Spleen (tissue), 11 donors: ENCODE data around the gene PKIG. TPM values are rescaled to one million over a fixed set of nuclear protein-coding genes. Genes with fewer than 3 reads are reported as not detected.

ENCODE experiments used
- DNase-seq: peaks from one replicate; pipeline ENCODE4 v3.0.0-alpha.2; 2020
- H3K27ac ChIP-seq, 8 donors: fragments of 200-600 bp; sonication (generic) in 7 of 8; 1 replicate in 4 of 8; 2 replicates in 4 of 8; pipeline versions ENCODE4 v1.5.0 to v1.8.0; 2016 to 2021; ENCODE audit warnings: inconsistent platforms in 4 of 8, mild to moderate bottlenecking in 4 of 8, moderate library complexity in 1 of 8
- H3K27me3 ChIP-seq, 7 donors: fragments of 200-600 bp; sonication (generic) in 6 of 7; replicated peaks in 1 of 7; 1 replicate in 4 of 7; 2 replicates in 3 of 7; pipeline versions ENCODE4 v1.5.0 to v1.8.0; 2016 to 2021; ENCODE audit warnings: inconsistent platforms in 3 of 7, mild to moderate bottlenecking in 1 of 7
- H3K36me3 ChIP-seq, 6 donors: fragments of 200-600 bp; sonication (generic) in 5 of 6; 1 replicate in 4 of 6; 2 replicates in 2 of 6; pipeline versions ENCODE4 v1.5.0 to v1.8.0; 2016 to 2021; ENCODE audit warnings: inconsistent platforms in 2 of 6
- H3K4me1 ChIP-seq, 6 donors: fragments of 200-600 bp; sonication (generic) in 5 of 6; 1 replicate in 3 of 6; 2 replicates in 3 of 6; pipeline versions ENCODE4 v1.5.0 to v1.8.0; 2016 to 2021; ENCODE audit warnings: inconsistent platforms in 3 of 6
- H3K4me3 ChIP-seq, 8 donors: fragments of 200-600 bp; sonication (generic) in 7 of 8; 1 replicate in 4 of 8; 2 replicates in 4 of 8; pipeline versions ENCODE4 v1.5.0 to v1.8.0; 2016 to 2021; ENCODE audit warnings: inconsistent platforms in 4 of 8, mild to moderate bottlenecking in 4 of 8, moderate library complexity in 2 of 8
- H3K9me3 ChIP-seq, 8 donors: fragments of 200-600 bp; sonication (generic) in 7 of 8; 1 replicate in 4 of 8; 2 replicates in 4 of 8; pipeline versions ENCODE4 v1.5.0 to v1.8.0; 2016 to 2021; ENCODE audit warnings: inconsistent platforms in 4 of 8
- CTCF ChIP-seq, 11 experiments: fragments of 200-600 bp in 7 of 11; fragments of 450-650 bp in 4 of 11; sonication (generic) in 4 of 11; IDR thresholded peaks in 8 of 11; conservative IDR thresholded peaks in 3 of 11; 1 replicate in 7 of 11; 2 replicates in 4 of 11; pipeline versions ENCODE4 v1.4.0 to v1.8.0; 2016 to 2021; ENCODE audit warnings: antibody characterized with exemption in 11 of 11, inconsistent platforms in 4 of 11, mild to moderate bottlenecking in 1 of 11
- POLR2A ChIP-seq, 3 donors: fragments of 450-650 bp; IDR thresholded peaks; one replicate each; pipeline ENCODE4 v1.5.1; 2017; ENCODE audit warnings: antibody characterized with exemption in 3 of 3, mild to moderate bottlenecking in 1 of 3
- POLR2AphosphoS5 ChIP-seq, 3 donors: sonication (generic); formaldehyde crosslinking; IDR thresholded peaks; one replicate each; pipeline ENCODE4 v1.5.1; 2017; ENCODE audit warnings: antibody characterized with exemption in 3 of 3
- WGBS, 5 donors: extraction: QIAGEN DNeasy Blood & Tissue Kit in 3 of 5; methylation state at CpG; one replicate each; pipeline versions ENCODE4 v1.1.5 to v1.1.7; 2013 to 2018; 5-methylcytosine and 5-hydroxymethylcytosine counted together
- intact Hi-C: fragments of 100-400 bp; cut with DNase I; formaldehyde crosslinking; loops from one replicate; pipeline ENCODE4 v1.15.0; 2023; ENCODE audit warnings: low total_unique reads
- polyA plus RNA-seq, 3 donors: library from polyadenylated mRNA; stranded (reverse); fragments of 200-250 nt; gene quantifications; one replicate each; pipeline ENCODE4 v1.2.1, GENCODE V29; 2013
- total RNA-seq, 7 donors: library from RNA; depleted of rRNA in 3 of 7; stranded (reverse); fragments of >200 nt in 3 of 7; fragmentation: NEBNext Ultra II Directional in 4 of 7; extraction: Animal tissue kit (Norgen Biotek cat#: 25700) in 4 of 7; gene quantifications; one replicate each; pipeline versions ENCODE4 v1.1.0 to v1.2.1, GENCODE V29; 2016 to 2021
- donor health status: healthy with polysubstance abuse.
- donor health status: DM: no; HTN: no; CAD: no; lungs with moderate emphysema.
- donor health status: DM: no; HTN: no; CAD: no.
- donor health status: Bipolar disorder and iron deficiency.
- donor health status: healthy.
- donor health status: DM: no; HTN: no; CAD: no.
- donor health status: DM: yes; HTN: yes; CAD: no.

Gene PKIG
- total and polyA plus RNA-seq, 10 donors: 37.5 to 82.6 (median 56.1) TPM

- peak; percentile 15 to 64 (median 52) for TF ChIP-seq CTCF (IDR thresholded peaks at IDR 0.05 in 8 of 11, conservative IDR thresholded peaks at IDR 0.05 in 3 of 11)
- no peak for TF ChIP-seq POLR2A (IDR thresholded peaks at IDR 0.05)
- no peak for DNase-seq
- H3K27ac ChIP-seq: peak overlapping the region in 7 of 8 donors; percentile 3 to 75 (median 68)
- whole genome bisulfite sequencing, 5 donors: 8 to 17% (median 11%) methylated on average over 3 of the region's 3 CpGs
- H3K27me3 ChIP-seq: no peaks in the 10 kb centered on the region
- peak overlapping the region in 1 of 8 donors; percentile 6 for H3K4me3 ChIP-seq
- H3K4me1 ChIP-seq: peaks cover 11 to 69% (median 40%) of the 10 kb centered on the region in 6 donors
- no peaks in the 10 kb centered on the region for H3K36me3 ChIP-seq
- H3K9me3 ChIP-seq: no peaks in the 10 kb centered on the region
- intact Hi-C loops: no loop called here
Observed at GRCh38 chr20:44576297-44576696, 6.1 kb upstream of the PKIG start.

GRCh38 chr20:44579313-44580081 lies 2.9 kb upstream of the PKIG start:
- DNase-seq: no peak
- Histone ChIP-seq H3K4me3 (no peak overlapping the region), H3K36me3 (no peaks in the 10 kb centered on the region), H3K4me1 (peaks cover 21 to 87% (median 58%) of the 10 kb centered on the region in 6 donors), H3K27ac (peak overlapping the region in 6 of 8 donors; percentile 11 to 91 (median 86)), H3K9me3 (no peaks in the 10 kb centered on the region), H3K27me3 (no peaks in the 10 kb centered on the region)
- WGBS, 5 donors: 65 to 75% (median 70%) methylated on average over 8 of the region's 8 CpGs
- TF ChIP-seq POLR2A (IDR thresholded peaks at IDR 0.05): no peak
- TF ChIP-seq POLR2AphosphoS5 (IDR thresholded peaks at IDR 0.05): no peak
- TF ChIP-seq CTCF (IDR thresholded peaks at IDR 0.05 in 8 of 11, conservative IDR thresholded peaks at IDR 0.05 in 3 of 11): no peak
- intact Hi-C loops: no loop called here

- intact Hi-C loops: no loop called here
- Histone ChIP-seq H3K4me3 (peak overlapping the region in 2 of 8 donors; percentile 1 to 64), H3K4me1 (peaks cover 21 to 92% (median 66%) of the 10 kb centered on the region in 6 donors), H3K9me3 (no peaks in the 10 kb centered on the region), H3K27me3 (no peaks in the 10 kb centered on the region), H3K27ac (peak overlapping the region; percentile 82 to 91 (median 84)), H3K36me3 (no peaks in the 10 kb centered on the region)
- TF ChIP-seq POLR2A (IDR thresholded peaks at IDR 0.05) (no peak), POLR2AphosphoS5 (IDR thresholded peaks at IDR 0.05) (peak in 2 of 3 donors; percentile 16 to 58)
- WGBS, 5 donors: 72 to 84% (median 74%) methylated on average over 8 to 9 of the region's 9 CpGs
- no peak for DNase-seq
Observed at GRCh38 chr20:44580581-44581268, 1.7 kb upstream of the PKIG start.

- intact Hi-C loops: no loop called here
- 57 to 86% (median 79%) methylated on average over 1 of the region's 1 CpG for WGBS, 5 donors
Observed at GRCh38 chr20:44581515-44581914, 864 bp upstream of the PKIG start.

More at GRCh38 chr20:44581515-44581914, 864 bp upstream of the PKIG start:
- peaks cover 21 to 92% (median 68%) of the 10 kb centered on the region in 6 donors for H3K4me1 ChIP-seq
- no peaks in the 10 kb centered on the region for H3K27me3 ChIP-seq
- no peaks in the 10 kb centered on the region for H3K36me3 ChIP-seq
- no peaks in the 10 kb centered on the region for H3K9me3 ChIP-seq
- peak overlapping the region in 2 of 8 donors; percentile 1 to 64 for H3K4me3 ChIP-seq
- DNase-seq: no peak
- peak overlapping the region; percentile 82 to 91 (median 84) for H3K27ac ChIP-seq
- TF ChIP-seq POLR2AphosphoS5 (IDR thresholded peaks at IDR 0.05) (no peak), CTCF (IDR thresholded peaks at IDR 0.05 in 8 of 11, conservative IDR thresholded peaks at IDR 0.05 in 3 of 11) (no peak), POLR2A (IDR thresholded peaks at IDR 0.05) (no peak)
